ENCODE measurements around the gene STAB2. TPM values are rescaled to one million over a fixed set of nuclear protein-coding genes. Genes with fewer than 3 reads are reported as not detected.

The STAB2 gene
- polyA plus RNA-seq, 3 donors: not detected

DNA sequence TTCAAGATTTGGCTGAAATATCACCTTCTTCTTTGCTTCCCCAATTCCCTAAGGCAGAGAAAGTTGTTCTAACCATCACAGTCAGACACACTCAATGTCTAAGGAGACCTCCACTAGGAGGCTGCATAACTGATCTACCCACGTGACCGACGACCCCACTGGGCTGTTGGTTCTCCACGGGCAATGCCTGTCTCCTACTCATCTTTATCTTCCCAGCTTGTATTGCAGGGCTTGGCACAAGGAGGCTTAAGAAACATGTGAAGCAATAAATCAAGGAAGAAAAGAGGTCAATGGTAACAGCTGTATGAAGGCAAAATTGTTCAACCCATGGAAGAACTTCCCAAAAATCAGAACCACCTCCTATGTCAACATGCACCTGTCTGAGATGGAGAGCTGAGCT lies 226.9 kb downstream of the STAB2 start:
- no peak overlapping the region for H3K4me2 ChIP-seq (replicated peaks; ENCODE audit: extremely low read depth, low read length, poor library complexity, severe bottlenecking)
- peaks cover 24 to 48% of the 10 kb centered on the region in 2 donors for H3K36me3 Mint-ChIP-seq
- WGBS (ENCODE audit: insufficient coverage): no CpG with 5 or more reads among the region's 4 CpGs
- H3K4me3 Mint-ChIP-seq: no peak overlapping the region
- H3K27ac Mint-ChIP-seq: peak overlapping the region in 2 of 7 donors; percentile 34 to 40
- H3K27me3 ChIP-seq (ENCODE audit: control insufficient read depth in 2 of 2, insufficient read depth in 2 of 2, low read length in 2 of 2): no peaks in the 10 kb centered on the region
- peaks cover 0 to 18% of the 10 kb centered on the region in 2 donors for H3K36me3 ChIP-seq (replicated peaks in 1 of 2; ENCODE audit: control insufficient read depth in 1 of 2, insufficient read depth in 2 of 2, low read length in 2 of 2)
- intact Hi-C loops (cut with micrococcal nuclease): no loop called here
- H3K9me3 Mint-ChIP-seq: peaks cover 0 to 3% (median 0%) of the 10 kb centered on the region in 7 donors
- no peak overlapping the region for H3K9ac ChIP-seq (ENCODE audit: insufficient read depth, low read length, poor library complexity, severe bottlenecking)
- H3K4me1 Mint-ChIP-seq: peaks cover 6% of the 10 kb centered on the region
- H3K4me3 ChIP-seq (replicated peaks in 1 of 3; ENCODE audit: low read depth in 2 of 3, low read length in 3 of 3): no peak overlapping the region
- H4K20me1 ChIP-seq (ENCODE audit: insufficient read depth, low read length): no peaks in the 10 kb centered on the region
- no peaks in the 10 kb centered on the region for H3K79me2 ChIP-seq (ENCODE audit: insufficient read depth, low read length)
- H2AFZ ChIP-seq (ENCODE audit: insufficient read depth, low read depth, low read length, poor library complexity, severe bottlenecking): no peak overlapping the region
- no peak for DNase-seq
- H3K4me1 ChIP-seq (ENCODE audit: control insufficient read depth in 1 of 2, insufficient read depth in 2 of 2, low read length in 2 of 2): no peaks in the 10 kb centered on the region
- no peak overlapping the region for H3K27ac ChIP-seq (ENCODE audit: low read depth in 1 of 2, low read length in 2 of 2)
- no peak for TF ChIP-seq CTCF (IDR thresholded peaks at IDR 0.05)
- H3K27me3 Mint-ChIP-seq (ENCODE audit: low read depth in 3 of 3): no peaks in the 10 kb centered on the region
- no peaks in the 10 kb centered on the region for H3K9me3 ChIP-seq (replicated peaks in 1 of 2; ENCODE audit: control insufficient read depth in 1 of 2, insufficient read depth in 1 of 2, low read length in 2 of 2)

DNA sequence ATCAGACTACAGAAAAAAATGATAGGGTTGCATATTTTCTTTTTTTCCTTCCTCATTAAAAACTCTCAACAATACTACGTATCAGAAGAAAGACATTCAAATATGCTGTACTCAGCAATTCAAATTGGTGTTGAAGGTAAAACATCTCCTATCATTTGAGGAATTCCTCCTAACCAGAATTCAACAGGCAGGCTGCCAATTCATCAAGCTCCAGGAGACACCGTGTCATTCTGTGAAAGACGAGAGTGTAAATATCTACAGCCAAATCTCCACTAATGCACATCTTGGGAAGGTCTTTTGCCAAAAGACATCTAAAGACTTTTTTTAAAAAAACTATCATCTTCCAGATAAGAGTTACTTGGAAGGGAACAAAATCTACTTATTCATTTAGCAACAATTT lies 227.4 kb downstream of the STAB2 start:
- intact Hi-C loops (cut with micrococcal nuclease): no loop called here
- H3K27me3 Mint-ChIP-seq (ENCODE audit: low read depth in 3 of 3): no peaks in the 10 kb centered on the region

More for the DNA sequence above, 227.4 kb downstream of the STAB2 start:
- peaks cover 6% of the 10 kb centered on the region for H3K4me1 Mint-ChIP-seq
- no peak overlapping the region for H3K4me3 Mint-ChIP-seq
- H3K4me1 ChIP-seq (ENCODE audit: control insufficient read depth in 1 of 2, insufficient read depth in 2 of 2, low read length in 2 of 2): no peaks in the 10 kb centered on the region
- H3K36me3 Mint-ChIP-seq: peaks cover 20 to 46% of the 10 kb centered on the region in 2 donors
- H3K9me3 Mint-ChIP-seq: peaks cover 0 to 2% (median 0%) of the 10 kb centered on the region in 7 donors
- no peak overlapping the region for H3K4me2 ChIP-seq (replicated peaks; ENCODE audit: extremely low read depth, low read length, poor library complexity, severe bottlenecking)
- no peaks in the 10 kb centered on the region for H3K27me3 ChIP-seq (ENCODE audit: control insufficient read depth in 2 of 2, insufficient read depth in 2 of 2, low read length in 2 of 2)
- no peak overlapping the region for H2AFZ ChIP-seq (ENCODE audit: insufficient read depth, low read depth, low read length, poor library complexity, severe bottlenecking)
- no peak overlapping the region for H3K9ac ChIP-seq (ENCODE audit: insufficient read depth, low read length, poor library complexity, severe bottlenecking)
- H3K27ac Mint-ChIP-seq: peak overlapping the region in 1 of 7 donors; percentile 34
- no peaks in the 10 kb centered on the region for H4K20me1 ChIP-seq (ENCODE audit: insufficient read depth, low read length)
- WGBS (ENCODE audit: insufficient coverage): no CpG with 5 or more reads among the region's 3 CpGs
- H3K4me3 ChIP-seq (replicated peaks in 1 of 3; ENCODE audit: low read depth in 2 of 3, low read length in 3 of 3): no peak overlapping the region
- H3K27ac ChIP-seq (ENCODE audit: low read depth in 1 of 2, low read length in 2 of 2): no peak overlapping the region
- H3K9me3 ChIP-seq (replicated peaks in 1 of 2; ENCODE audit: control insufficient read depth in 1 of 2, insufficient read depth in 1 of 2, low read length in 2 of 2): no peaks in the 10 kb centered on the region
- H3K36me3 ChIP-seq (replicated peaks in 1 of 2; ENCODE audit: control insufficient read depth in 1 of 2, insufficient read depth in 2 of 2, low read length in 2 of 2): peaks cover 0 to 18% of the 10 kb centered on the region in 2 donors
- DNase-seq: no peak
- H3K79me2 ChIP-seq (ENCODE audit: insufficient read depth, low read length): no peaks in the 10 kb centered on the region
- TF ChIP-seq CTCF (IDR thresholded peaks at IDR 0.05): no peak

Small RNA genes within 50 kb of the gene (small RNA-seq; reads per million reads assigned to genes)
- 3.1 reads per million, percentile 24 among the genes with 10 or more reads in this experiment for gene RF00096 (ENCODE audit: insufficient read length, low read depth)

Other genes starting within 250 kb of the STAB2 start
- not detected for gene C12orf42, start 91.3 kb upstream of the STAB2 start, polyA plus RNA-seq

All from CD14-positive monocyte (primary cell).